ENCODE results near the gene LSS.
"Not testable (repeated sequence)": the region's sequence is repeated elsewhere in the genome, so short reads cannot be mapped to it uniquely, and the experiment has no call there.

LSS gene

GRCh38 chr21:46151261-46151988 is 77.1 kb downstream of the LSS start:
- peak; percentile 15 for DNase-seq

GRCh38 chr21:46150491-46151121 is 78.0 kb downstream of the LSS start:
- peak; percentile 5 for DNase-seq

GRCh38 chr21:46150073-46150472 is 78.5 kb downstream of the LSS start:
- peak; percentile 15 for DNase-seq

GRCh38 chr21:46149205-46149901 is 79.2 kb downstream of the LSS start:
- no peak for DNase-seq

- no peak for DNase-seq
These were observed 80.5 kb downstream of the LSS start for GRCh38 chr21:46148106-46148505.

GRCh38 chr21:46147429-46147828 is 81.1 kb downstream of the LSS start:
- DNase-seq, result peak; percentile 34

- DNase-seq, result no peak
These were observed 81.7 kb downstream of the LSS start for GRCh38 chr21:46146856-46147255.

- no peak for DNase-seq
These were observed 82.5 kb downstream of the LSS start for GRCh38 chr21:46145840-46146691.

- DNase-seq, result no peak
These were observed 83.3 kb downstream of the LSS start for GRCh38 chr21:46145159-46145839.

- DNase-seq, result no peak
These were observed 84.0 kb downstream of the LSS start for GRCh38 chr21:46144464-46145070.

GRCh38 chr21:46142582-46143473 is 85.7 kb downstream of the LSS start:
- DNase-seq, result no peak

- no peak for DNase-seq
These were observed 86.6 kb downstream of the LSS start for GRCh38 chr21:46141767-46142581.

- DNase-seq, result not testable (repeated sequence)
These were observed 88.1 kb downstream of the LSS start for GRCh38 chr21:46140352-46141003.

GRCh38 chr21:46139686-46140085 is 88.9 kb downstream of the LSS start:
- no peak for DNase-seq

GRCh38 chr21:46138383-46138970 is 90.1 kb downstream of the LSS start:
- no peak for DNase-seq
